GM18526 (cell line): ENCODE results near the gene PIEZO1.

Experiments
- POLR2A ChIP-seq: IDR thresholded peaks from 3 replicates; pipeline ENCODE4 v1.6.1; 2011; ENCODE audit not compliant: insufficient read length; ENCODE audit errors: extremely low read depth

PIEZO1 gene

DNA sequence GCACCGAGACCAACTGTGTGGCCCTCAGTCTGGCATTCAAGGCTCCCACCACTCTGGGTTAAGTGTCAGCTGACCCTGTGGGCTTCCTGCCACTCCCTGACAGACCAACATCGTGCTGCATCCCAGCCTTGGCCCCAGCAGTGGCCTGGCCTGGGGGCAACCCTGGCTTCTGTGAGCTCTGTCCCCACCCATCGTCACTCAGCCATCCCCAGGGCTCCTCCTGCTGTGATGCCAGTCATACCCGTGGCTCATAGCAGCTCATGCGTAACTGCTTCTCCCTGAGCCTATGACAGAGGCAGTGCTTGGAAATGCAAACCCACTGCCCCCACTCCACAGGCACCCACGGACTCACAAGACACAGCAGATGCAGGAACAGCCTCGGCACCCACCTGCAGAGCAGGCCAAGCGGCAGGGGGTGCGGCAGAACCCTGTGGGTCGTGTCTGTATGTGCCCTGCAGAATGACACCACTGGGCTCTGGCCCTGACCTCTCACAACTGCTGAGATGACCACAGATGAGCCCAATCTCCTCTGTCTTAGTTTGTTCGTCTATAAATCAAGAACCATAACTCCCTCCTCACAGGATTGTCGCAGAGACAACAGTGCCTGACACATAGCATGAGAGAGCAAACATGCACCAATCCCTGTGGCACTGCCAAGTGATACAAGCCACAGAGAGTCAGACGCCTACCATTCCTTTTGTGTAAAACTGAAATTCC lies 26.6 kb downstream of the PIEZO1 start:
- no peak for TF ChIP-seq POLR2A

DNA sequence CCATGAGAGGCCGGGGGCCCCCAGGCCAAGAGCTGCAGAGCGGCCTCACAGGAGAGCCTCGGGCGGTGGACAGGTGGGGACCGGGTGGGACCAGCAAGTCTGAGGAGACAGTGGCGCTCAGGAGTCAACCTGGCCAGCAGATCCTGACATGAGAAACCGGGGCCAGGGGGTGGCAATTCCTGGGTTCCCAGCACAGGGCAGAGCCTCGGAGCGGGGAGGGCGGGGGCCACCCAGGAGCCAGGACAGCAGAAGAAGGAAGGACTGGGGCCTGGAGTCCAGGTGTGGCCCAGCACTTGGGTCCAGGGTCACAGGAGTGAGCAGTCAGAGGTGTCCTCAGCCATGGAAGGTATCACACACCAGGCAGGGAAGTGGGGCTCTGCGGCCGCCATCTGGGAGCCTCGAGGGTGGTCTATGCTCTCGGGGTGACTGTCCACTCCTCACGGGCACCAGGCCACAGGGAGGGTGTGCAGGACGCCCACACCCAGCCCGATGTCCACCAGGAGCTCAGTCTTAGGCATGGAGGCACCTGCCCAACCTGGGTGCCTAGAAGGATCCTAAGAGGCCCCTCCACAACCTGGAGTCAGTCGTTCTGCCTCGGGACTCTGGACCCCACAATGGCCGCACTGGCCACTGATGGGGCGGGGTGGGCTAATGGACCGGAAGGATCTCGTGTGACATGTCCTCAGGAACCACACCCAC lies 29.1 kb downstream of the PIEZO1 start:
- no peak for TF ChIP-seq POLR2A

DNA sequence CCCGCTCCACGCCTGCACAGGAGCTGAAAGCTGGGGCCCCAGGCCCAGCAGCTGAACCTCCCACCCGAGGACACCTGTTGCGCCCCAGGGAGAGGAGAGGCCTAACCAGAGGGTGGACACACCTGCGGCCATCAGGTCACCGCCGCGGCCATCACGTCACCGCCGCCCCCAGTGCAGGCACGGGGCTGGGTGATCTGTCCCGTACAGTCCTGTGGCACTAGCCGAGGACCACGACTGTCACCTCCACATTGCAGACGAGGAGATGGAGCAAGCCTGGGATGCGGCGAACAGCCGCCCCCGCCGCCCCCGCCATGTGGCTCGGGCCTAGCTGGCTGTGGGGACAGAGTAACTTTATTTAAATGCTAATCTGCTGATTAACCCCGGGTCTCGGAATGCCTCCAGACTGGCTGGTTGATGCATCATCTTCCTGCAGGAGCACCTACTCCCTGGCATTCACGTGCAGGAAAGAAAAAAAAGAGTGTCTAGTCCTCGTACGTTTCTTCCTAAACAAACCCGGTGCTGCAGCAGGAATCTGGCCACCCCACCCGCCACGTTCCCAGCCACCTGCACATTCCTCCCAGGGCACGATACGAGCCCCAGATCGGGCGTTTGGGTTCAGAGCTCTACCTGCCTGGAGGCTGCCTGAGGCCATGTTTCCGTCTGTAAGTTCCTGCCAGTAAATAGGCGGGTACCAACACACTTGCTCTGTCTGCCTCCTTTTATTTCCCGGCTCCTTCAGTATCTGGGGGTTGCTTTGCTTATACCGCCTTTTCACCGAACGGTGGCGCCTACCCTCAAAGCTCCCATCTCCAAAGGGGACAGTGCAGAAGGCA lies 29.9 kb downstream of the PIEZO1 start:
- no peak for TF ChIP-seq POLR2A

DNA sequence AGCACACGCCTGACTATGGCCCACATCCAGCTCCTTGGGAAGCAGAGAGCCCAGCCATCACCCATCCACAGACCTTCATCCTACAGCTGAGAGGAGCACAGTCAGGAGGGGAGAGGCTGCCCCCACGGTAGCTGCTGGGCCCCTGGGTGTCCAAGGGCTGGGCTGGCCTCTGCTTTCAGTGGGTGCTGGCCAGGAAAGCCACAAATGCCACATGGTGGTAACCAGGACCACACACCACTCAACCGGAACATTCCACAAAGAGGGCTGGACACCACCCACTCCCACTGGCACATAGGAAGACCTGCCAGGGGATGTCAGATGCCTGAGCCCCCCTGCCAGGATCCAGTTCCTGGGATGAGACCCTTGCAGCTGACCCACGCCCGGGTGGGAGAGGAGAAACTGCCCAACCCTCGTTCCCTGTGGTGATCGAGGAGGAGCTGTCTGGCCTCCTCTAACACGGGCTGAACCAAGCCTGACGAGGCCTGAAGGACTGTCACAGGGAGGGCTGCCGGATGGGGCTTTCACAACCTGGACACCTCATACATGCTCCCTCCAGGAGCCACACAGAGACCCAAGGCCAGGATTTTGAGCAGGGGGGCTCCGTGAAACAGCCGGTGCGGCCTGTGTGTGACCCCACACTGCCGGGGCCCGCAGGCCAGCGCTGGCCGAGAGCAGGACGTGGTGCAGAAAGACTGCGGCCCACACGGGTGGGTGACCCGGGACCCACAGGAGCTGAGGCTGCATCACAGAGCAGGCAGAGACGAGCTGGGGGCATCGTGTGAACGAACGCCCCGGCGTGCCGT lies 30.7 kb downstream of the PIEZO1 start:
- TF ChIP-seq POLR2A, result no peak

DNA sequence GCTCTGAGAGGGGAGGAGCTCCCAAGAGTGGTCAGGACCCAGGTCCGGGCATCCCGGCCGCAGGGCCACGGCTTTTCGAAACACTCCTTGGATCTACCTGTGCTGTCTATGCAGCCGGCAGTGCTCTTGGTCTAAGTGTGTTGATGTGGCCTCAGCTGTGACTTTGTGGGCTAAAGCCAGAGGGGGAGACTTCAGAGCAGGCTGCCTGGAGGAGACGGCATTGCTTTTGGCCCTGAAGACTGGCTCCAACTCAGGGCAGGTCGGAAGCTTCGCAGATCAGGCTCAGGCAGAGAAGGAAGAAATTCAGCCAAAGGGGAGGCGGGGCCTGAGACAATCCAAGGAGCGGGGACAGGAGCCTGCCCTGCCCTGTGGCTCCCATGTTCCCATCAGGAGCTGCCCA lies 31.4 kb downstream of the PIEZO1 start:
- no peak for TF ChIP-seq POLR2A

DNA sequence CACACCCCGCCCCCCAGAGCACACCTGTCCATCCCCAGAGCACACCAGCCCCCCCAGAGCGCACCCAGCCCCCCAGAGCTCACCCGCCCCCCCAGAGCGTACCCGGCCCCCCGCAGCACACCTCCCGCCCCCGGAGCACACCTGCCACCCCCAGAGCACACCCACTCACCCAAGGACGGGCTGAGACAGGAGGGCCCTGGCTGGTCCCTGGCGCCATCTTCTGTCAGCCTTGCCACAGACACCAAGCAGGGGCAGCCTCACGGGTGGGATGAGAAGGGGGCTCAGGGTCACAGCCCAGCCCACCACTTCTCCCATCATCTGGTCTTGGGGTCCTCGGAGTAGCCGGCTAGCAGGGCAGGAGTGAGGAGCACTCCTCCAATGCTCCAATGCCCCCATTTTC lies 31.8 kb downstream of the PIEZO1 start:
- no peak for TF ChIP-seq POLR2A

DNA sequence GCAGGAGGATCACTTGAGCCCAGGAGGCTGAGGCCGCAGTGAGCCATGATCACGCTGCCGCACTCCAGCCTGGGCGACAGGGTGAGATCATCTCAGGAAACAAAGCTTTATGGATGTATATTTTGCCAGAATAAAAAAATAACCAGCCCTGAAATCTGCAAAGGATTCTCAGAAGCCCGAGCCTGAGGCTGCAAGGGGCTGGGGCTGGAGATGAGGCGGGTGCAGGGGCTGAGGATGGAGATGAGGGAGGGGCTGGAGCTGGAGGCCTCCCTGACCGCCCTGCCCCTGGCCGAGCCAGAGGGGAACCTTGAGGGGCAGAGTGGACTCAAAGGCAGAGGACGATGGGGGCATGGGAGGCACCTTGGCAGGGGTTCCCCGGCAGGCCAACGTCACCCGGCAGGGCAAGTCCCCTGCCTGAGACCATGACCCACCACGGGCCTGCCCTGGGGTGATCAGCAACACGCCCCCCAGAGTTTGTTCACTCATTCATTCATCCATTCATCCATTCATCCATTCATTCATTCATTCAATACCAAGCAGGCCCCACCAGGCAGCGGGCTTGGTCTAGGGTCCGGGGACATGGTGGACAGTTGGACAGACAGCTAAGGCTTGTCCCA lies 32.5 kb downstream of the PIEZO1 start:
- TF ChIP-seq POLR2A, result no peak

DNA sequence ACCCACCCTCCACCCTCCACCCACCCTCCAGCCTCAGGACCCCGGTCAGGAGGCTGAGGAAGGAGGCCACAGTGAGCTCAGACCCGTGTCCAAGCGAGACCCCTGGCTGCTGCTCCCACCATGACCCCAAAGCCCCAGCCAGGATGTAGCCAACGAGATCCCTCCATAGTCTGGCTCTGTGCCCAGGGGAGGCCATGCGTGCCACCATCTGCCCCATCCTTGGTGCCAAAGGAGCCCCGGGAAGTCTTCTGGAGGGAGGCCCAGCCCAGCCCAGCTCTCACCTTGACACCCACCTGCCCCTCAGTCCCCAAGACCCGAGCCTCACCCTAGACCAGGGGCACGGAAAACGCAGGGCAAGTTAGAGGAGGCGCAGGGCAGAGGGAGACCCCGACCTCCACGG lies 34.2 kb downstream of the PIEZO1 start:
- TF ChIP-seq POLR2A, result no peak

DNA sequence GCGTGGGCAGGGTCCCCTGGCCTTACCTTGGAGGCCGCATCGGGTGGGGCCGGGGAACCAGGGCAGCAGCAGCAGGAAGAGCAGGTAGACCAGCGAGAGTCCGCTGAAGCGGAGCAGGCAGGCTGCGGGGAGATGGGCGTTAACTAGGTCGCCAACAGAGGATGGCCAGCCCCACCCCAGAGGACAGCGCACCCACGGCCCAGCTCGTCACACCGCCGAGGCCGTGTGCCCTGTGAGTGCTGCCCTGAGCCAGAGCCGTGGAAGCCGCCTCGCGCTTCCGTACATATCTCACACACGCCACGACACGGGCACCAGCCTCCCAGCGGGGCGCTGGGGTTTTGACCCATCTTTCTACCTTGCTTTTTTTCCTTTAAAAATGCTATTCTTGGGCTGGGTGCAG lies 35.7 kb downstream of the PIEZO1 start:
- TF ChIP-seq POLR2A, result no peak

DNA sequence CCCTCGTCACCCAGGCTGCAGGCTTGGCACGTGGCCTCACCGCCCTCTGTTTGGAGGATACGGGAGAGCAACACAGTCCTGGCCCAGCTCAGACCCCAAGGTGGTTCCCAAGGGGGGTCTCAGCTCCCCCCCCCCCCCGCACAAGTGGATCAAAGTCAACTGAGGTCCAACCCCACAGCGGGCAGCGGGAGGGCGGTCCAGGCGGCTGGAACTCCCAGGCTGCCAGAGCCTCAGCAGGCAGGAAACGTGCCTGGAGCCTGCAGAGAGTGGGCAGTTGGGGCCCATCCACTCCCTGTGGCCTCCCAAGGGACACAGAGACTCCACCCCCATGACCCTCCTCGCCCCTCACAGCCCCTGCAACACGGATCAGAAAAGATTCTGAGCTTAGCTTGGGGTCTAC lies 36.7 kb downstream of the PIEZO1 start:
- TF ChIP-seq POLR2A, result no peak

DNA sequence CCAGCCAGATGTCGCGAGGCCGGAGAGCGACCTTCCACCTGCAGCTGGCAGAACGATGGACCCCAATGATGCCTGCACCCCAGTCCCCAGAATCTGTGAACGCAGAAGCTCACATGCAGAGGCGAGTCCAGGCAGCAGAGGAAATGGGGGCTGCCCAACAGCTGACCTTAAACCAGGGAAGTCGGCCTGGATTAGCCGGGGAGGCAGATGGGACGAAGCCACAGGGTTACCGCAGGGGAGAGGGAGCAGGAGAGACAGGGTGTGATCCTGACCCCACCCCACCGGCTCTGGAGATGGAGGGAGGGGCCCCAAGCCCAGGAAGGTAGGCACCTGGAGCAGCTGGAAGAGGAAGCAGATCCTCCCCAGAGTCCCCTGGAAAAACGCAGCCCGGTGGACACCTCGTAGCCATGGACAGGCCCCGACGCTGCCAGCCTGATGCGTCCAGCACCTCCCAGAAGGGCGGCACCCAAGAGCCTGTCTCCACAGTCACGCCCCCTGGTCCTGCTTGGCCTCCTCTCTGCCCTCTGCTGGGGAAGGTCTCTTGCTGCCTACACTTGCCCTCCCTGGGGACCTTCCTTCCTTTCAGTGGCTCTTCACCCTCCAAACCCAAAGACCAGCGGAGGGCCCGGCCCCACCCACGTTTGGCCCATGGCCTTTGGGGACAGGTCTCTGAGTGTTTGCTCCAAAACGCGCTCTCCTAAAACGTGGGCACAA lies 37.3 kb downstream of the PIEZO1 start:
- no peak for TF ChIP-seq POLR2A

DNA sequence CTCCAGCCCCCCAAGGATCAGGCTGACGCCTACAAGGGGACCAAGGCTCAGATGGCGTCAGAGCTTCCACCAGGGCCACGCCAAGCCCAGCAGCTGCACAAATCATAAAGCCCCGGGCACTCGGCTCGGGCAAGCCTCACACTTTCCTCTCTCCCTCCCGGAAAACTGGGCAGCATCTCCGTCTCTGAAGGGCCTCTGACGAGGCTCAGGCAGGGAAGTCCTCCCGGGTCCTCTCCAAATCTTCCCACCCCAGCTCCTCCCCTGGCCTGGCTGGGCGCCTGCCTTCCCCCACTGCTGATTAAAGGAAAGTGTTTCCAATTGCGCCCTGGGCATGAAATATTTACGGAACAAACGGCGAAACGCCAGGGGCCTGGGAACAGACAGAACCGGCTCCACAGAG lies 38.5 kb downstream of the PIEZO1 start:
- TF ChIP-seq POLR2A, result no peak

DNA sequence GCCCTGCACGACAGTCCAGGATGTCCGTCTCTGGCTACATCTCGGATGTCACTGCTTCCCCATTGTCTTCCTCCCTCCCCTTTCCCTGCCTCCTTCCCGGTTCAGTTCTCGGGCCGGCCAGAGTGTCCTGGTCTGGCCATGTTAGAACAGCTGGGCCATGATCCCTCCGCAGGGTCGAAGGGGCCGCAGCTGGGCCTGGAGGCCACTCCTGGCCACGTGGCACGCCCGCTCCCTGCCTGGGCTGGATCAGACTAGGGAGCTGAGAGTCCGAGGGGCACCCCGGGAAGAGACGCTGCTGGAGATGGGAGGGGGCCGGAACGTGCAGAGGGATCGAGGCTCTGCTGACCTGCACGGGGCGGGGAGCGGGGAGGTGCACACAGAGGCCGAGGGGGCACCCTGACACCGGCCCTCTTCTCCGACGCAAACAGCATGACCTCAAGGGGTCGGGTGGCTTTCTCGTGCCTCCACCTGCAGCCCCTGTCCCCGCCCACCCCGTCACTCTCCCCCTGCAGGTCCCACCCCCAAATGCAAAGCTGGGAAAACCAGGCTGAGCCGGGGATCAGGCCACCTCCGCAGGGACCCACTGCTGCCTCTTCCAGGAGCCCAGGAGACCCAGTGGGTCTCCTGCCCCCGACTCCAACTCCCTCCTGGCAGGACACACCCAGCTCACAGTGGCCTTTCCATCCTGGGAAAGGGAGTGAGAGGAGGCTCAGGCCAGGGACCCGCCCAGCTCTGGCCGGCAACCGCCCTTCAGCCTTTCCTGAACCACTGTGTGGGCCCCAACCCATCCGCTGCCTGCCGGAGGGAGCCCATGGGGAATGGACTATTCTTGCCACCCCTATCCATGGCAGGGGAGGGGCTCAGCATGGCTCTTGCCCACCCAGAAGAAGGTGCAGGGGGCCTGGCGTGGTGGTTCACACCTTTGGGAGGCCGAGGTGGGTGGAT lies 40.2 kb downstream of the PIEZO1 start:
- TF ChIP-seq POLR2A, result no peak
